T-helper 9 cell (primary cell): ENCODE data around the gene PDE11A.
A peak's percentile ranks its signal among the peaks of the same experiment; 100 is the strongest.

ENCODE experiments used
- DNase-seq: peaks from one replicate; pipeline ENCODE4 v3.0.0-alpha.2; 2020

PDE11A gene

GRCh38 chr2:177753682-177754491, 318.7 kb downstream of the PDE11A start:
- DNase-seq, result no peak

- DNase-seq, result no peak
These were observed 324.2 kb downstream of the PDE11A start for GRCh38 chr2:177748360-177748759.

- DNase-seq, result no peak
These were observed 325.2 kb downstream of the PDE11A start for GRCh38 chr2:177747384-177747783.

- DNase-seq, result no peak
These were observed 326.2 kb downstream of the PDE11A start for GRCh38 chr2:177746358-177746757.

- DNase-seq, result no peak
These were observed 327.0 kb downstream of the PDE11A start for GRCh38 chr2:177745531-177745930.

- DNase-seq, result no peak
These were observed 329.7 kb downstream of the PDE11A start for GRCh38 chr2:177742851-177743250.

- DNase-seq, result no peak
These were observed 330.7 kb downstream of the PDE11A start for GRCh38 chr2:177741866-177742265.

- no peak for DNase-seq
These were observed 331.9 kb downstream of the PDE11A start for GRCh38 chr2:177740700-177741099.

- DNase-seq, result no peak
These were observed 333.9 kb downstream of the PDE11A start for GRCh38 chr2:177738461-177739235.

GRCh38 chr2:177735318-177735803, 337.2 kb downstream of the PDE11A start:
- DNase-seq, result no peak

GRCh38 chr2:177733322-177733855, 339.2 kb downstream of the PDE11A start:
- no peak for DNase-seq

- DNase-seq, result no peak
These were observed 341.2 kb downstream of the PDE11A start for GRCh38 chr2:177731384-177731783.

GRCh38 chr2:177730792-177731191, 341.8 kb downstream of the PDE11A start:
- no peak for DNase-seq

GRCh38 chr2:177730363-177730762, 342.2 kb downstream of the PDE11A start:
- DNase-seq, result no peak

GRCh38 chr2:177728920-177729319, 343.7 kb downstream of the PDE11A start:
- DNase-seq, result no peak

- no peak for DNase-seq
These were observed 344.2 kb downstream of the PDE11A start for GRCh38 chr2:177728399-177728765.

GRCh38 chr2:177727577-177728398, 344.8 kb downstream of the PDE11A start:
- DNase-seq, result no peak

- DNase-seq, result no peak
These were observed 345.6 kb downstream of the PDE11A start for GRCh38 chr2:177726931-177727348.

GRCh38 chr2:177724398-177725287, 347.9 kb downstream of the PDE11A start:
- peak; percentile 24 for DNase-seq

GRCh38 chr2:177723235-177723634, 349.3 kb downstream of the PDE11A start:
- no peak for DNase-seq

- no peak for DNase-seq
These were observed 350.6 kb downstream of the PDE11A start for GRCh38 chr2:177721818-177722567.
